Adipocyte (in vitro differentiated cells): ENCODE results near the gene ZNG1A.
"Not testable (repeated sequence)": the region's sequence is repeated elsewhere in the genome, so short reads cannot be mapped to it uniquely, and the experiment has no call there.

Experiments
- DNase-seq: peaks from one replicate; pipeline ENCODE4 v3.0.0-alpha.2; 2015; ENCODE audit warnings: low read depth
- H3K27me3 ChIP-seq: replicated peaks from 2 replicates; pipeline ENCODE4 v1.7.0; 2013; ENCODE audit warnings: mild to moderate bottlenecking, low read length, moderate library complexity; ENCODE audit not compliant: control insufficient read depth, insufficient read depth
- H3K36me3 ChIP-seq: 2 replicates; pipeline ENCODE4 v1.7.0; 2013; ENCODE audit warnings: low read length, mild to moderate bottlenecking, moderate library complexity; ENCODE audit not compliant: control insufficient read depth, insufficient read depth, severe bottlenecking
- H3K4me1 ChIP-seq: 2 replicates; pipeline ENCODE4 v1.7.0; 2013; ENCODE audit warnings: mild to moderate bottlenecking, low read length, moderate library complexity; ENCODE audit not compliant: control insufficient read depth, insufficient read depth
- H3K4me3 ChIP-seq: 2 replicates; pipeline ENCODE4 v1.7.0; 2013; ENCODE audit warnings: mild to moderate bottlenecking, low read length, moderate library complexity
- H3K9ac ChIP-seq: 2 replicates; pipeline ENCODE4 v1.7.0; 2013; ENCODE audit warnings: mild to moderate bottlenecking, low read length, moderate library complexity
- H3K9me3 ChIP-seq: 2 replicates; pipeline ENCODE4 v1.7.0; 2013; ENCODE audit warnings: mild to moderate bottlenecking, low read length, moderate library complexity; ENCODE audit not compliant: control insufficient read depth

Gene ZNG1A

DNA sequence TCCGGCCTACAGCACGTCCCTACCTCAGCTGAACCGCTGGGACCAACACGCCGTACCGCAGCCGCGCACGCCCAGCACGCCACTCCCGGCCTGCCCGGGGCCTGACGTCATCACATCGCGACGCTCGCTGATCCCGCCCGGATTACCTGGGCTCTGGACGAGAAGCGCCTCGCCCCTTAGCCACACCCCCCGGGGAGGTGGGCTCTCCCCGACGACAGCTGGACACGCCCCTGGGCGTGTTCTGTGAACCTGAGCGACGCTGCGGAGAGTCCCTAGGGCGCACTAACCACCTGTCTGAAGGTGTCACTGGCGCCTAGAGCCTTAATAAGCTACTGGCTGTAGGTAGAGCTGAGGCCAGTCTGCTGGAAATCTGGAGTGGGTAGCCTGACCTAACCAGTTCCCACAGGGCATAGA, at the start of gene ZNG1A:
Gene ZNG1A (minus strand): TSS at position 87 of the 414 bp plus-strand sequence. CDS start 87 bp downstream, outside the sequence.
- H3K36me3 ChIP-seq, H3K9ac ChIP-seq, H3K27me3 ChIP-seq, H3K4me1 ChIP-seq, DNase-seq, H3K9me3 ChIP-seq: not testable (repeated sequence)
- H3K4me3 ChIP-seq = peak within 1 kb of the TSS; percentile 70

DNA sequence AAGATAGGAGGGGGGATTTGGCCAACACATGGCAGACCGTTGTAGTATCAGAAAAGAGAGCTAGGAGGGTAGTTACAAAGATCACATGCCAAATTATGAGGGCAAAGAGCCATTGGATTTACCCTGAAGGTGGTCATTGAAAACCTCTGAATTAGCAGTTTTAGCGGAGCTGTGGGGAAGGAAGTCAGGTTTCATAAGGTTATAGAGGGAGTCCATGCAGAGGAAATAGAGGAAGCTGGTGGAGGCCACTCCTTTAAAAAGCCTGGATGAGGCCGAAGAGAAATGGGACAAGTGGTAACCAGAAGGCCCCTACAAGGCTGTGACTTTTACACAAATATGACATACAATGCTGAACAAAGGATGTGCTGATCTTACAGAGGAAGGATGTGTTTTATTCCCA, 49.0 kb upstream of the ZNG1A start:
- H3K9me3 ChIP-seq = peaks cover 6% of the 10 kb centered on the region
- no peak for DNase-seq
- no peaks in the 10 kb centered on the region for H3K36me3 ChIP-seq
- H3K4me1 ChIP-seq = no peaks in the 10 kb centered on the region
- no peaks in the 10 kb centered on the region for H3K27me3 ChIP-seq
- H3K4me3 ChIP-seq = no peak overlapping the region
- H3K9ac ChIP-seq = no peak overlapping the region

DNA sequence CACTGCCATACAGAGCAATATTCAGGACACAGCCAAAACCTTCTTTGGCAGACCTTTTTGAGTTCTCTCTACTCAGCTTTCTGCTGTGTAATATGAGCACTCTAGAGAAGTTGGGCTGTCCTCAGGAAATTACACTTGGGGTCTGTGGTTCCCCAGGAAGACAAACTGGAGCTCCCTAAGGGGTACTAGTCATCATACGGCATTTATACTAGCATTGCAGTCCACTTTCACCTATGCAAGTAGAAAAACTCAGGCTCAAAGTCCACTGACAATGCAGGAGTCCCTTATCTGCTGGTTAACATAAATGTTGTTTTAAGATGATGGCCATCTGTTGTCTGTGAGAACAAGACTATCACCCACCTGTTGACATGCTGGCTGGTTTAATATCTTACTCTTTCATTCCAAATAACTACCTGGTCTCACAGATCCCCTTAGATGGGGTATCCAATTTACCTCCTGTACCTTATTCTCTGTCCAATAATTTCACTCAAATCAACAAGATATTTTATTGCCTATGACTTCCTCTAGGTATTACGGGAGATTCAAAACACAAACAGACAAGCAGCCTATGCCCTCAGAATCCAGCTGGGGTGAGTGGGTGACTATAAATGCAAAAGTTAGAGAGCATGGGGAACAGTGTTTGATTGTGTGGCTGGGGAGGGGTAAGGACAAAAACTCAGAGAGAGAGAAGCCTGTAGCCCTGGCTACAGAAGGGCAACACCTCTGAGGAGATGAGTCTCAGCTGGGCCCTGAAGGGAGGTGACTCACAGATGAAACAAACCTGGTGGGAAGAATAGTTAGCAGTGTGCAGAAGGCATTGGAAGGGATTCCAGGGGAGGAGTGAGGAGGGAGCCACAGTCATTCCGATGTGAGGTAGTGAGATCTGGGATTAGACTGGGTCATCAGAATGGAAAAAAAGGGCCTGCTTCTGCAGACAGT, 46.0 kb upstream of the ZNG1A start:
- Histone ChIP-seq H3K9me3 (peaks cover 6% of the 10 kb centered on the region), H3K9ac (no peak overlapping the region), H3K36me3 (no peaks in the 10 kb centered on the region), H3K4me1 (peaks cover 10% of the 10 kb centered on the region), H3K4me3 (no peak overlapping the region), H3K27me3 (no peaks in the 10 kb centered on the region)
- DNase-seq = no peak

DNA sequence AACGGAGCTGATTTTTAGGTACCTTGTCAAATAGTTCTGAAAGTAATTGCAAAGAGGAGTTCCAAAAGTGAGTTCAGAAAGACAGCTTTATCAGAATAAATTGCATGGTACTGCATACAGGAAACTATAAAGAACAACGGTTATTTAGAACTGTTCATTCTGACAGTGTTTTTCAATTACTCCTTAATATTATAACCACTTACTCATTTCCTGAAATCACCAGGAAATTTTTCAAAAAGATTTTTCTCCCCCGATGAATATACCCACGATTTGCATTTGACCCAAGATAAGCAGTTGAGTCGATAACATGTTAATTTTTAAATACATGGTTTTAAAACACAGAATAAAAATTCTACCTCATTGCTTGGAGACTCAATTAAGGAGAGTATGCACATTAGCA, 45.2 kb upstream of the ZNG1A start:
- H3K9me3 ChIP-seq = peaks cover 5% of the 10 kb centered on the region
- no peaks in the 10 kb centered on the region for H3K27me3 ChIP-seq
- no peak overlapping the region for H3K9ac ChIP-seq
- DNase-seq = no peak
- peaks cover 16% of the 10 kb centered on the region for H3K4me1 ChIP-seq
- H3K4me3 ChIP-seq = no peak overlapping the region
- no peaks in the 10 kb centered on the region for H3K36me3 ChIP-seq

DNA sequence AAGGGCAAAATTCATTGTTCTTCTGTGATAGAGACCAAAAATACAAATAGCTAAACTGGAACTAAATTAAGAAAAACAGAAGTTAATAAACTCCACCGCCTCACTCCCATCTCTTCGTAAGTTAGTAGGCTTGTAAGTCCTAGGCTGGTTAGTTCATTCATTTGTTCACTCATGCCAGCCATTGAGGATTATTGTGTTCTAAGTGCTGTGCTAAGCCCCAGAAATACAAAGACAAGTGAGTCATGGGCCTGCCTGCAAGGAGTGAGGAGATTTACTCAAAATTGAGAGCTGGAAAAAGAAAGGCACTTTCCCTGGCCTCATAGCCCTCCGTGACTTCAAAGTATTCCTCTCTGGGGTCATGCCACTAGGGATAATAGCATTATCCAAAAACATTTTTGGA, 44.3 kb upstream of the ZNG1A start:
- Histone ChIP-seq H3K4me3 (no peak overlapping the region), H3K36me3 (no peaks in the 10 kb centered on the region), H3K9me3 (no peaks in the 10 kb centered on the region), H3K9ac (no peak overlapping the region), H3K27me3 (no peaks in the 10 kb centered on the region), H3K4me1 (peaks cover 16% of the 10 kb centered on the region)
- DNase-seq = no peak

DNA sequence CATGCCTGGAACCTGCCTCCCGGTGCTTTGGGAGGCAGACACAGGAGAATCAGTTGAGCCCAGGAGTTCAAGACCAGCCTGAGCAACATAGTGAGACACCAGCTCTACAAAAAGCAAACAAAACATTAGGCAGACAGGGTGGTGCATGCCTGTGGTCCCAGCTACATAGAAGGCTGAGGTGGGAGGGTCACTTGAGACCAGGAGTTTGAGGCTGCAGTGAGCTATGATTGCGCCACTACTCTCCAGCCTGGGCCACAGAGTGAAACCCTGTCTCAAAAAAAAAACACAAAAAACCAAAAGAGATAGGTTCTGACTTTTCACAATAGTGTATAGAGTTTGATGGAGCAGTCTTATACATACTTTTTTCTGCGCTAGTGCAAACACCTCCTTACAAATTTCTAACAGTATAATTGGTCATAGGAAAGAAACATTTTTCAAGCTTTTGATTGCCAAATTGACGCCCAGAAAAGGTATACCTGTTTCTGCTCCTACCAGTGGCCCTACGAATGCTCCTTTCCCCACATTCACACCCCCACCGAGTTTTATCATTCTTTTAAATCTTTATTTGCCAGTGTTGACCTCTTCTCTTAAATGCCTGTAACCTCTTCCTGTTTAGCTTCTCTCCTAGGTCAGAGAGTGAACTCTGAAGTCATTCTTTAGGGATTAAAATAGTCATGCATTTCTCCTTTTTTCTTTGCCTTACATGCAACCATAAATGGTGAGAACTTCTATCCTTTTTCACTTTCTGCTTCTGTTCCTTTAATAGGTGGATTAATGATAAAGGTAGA, 43.3 kb upstream of the ZNG1A start:
- Histone ChIP-seq H3K27me3 (peaks cover 1% of the 10 kb centered on the region), H3K9ac (no peak overlapping the region), H3K9me3 (no peaks in the 10 kb centered on the region), H3K4me1 (peaks cover 16% of the 10 kb centered on the region), H3K4me3 (no peak overlapping the region), H3K36me3 (no peaks in the 10 kb centered on the region)
- no peak for DNase-seq

DNA sequence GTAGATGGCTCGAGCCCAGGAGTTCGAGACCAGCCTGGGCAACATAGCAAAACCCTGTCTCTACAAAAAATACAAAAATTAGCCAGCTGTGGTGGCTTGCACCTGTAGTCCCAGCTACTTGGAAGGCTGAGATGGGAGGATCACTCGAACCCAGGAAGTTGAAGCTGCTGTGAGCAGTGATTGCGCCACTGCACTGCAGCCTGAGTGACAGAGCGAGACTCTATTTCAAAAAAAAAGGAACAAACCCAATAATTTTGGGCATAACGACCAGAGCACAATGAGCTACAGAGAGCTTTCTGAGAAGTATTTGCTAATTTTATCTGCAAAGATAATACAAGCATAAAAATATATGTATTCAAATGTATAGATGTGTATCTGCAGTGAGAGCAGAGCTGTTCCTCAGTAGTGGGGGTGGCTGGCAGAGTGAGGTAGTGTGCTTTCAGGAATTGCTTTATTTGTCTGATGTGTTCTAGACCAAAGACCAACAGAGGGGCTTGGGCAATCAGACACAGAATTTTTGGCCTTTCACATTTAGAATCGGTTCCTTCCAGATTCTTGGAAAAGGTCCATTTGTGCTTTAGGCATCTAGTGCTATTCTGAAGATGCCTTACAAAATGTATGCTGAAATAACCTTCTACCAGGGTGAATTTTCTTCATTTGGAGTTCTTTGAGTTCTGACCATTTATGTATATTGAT, 41.0 kb upstream of the ZNG1A start:
- Histone ChIP-seq H3K36me3 (no peaks in the 10 kb centered on the region), H3K27me3 (peaks cover 20% of the 10 kb centered on the region), H3K4me3 (no peak overlapping the region), H3K9me3 (no peaks in the 10 kb centered on the region), H3K9ac (peak overlapping the region; percentile 4), H3K4me1 (peaks cover 20% of the 10 kb centered on the region)
- no peak for DNase-seq

DNA sequence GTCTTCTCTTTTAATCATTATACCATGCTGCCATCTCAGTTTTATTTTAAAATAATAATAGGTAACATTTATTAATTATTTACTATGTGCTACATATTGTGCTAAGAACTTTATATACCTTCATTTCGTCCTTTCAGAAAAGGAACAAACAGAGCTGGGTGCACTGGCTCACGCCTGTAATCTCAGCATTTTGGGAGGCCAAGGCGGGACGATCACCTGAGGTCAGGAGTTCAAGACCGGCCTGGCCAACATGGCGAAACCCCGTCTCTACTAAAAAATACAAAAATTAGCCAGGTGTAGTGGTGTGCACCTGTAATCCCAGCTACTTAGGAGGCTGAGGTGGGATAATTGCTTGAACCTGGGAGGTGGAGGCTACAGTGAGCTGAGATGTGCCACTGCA, 40.2 kb upstream of the ZNG1A start:
- not testable (repeated sequence) for H3K9ac ChIP-seq, H3K9me3 ChIP-seq, DNase-seq, H3K4me3 ChIP-seq, H3K36me3 ChIP-seq
- Histone ChIP-seq H3K4me1 (peaks cover 20% of the 10 kb centered on the region), H3K27me3 (peaks cover 20% of the 10 kb centered on the region)

DNA sequence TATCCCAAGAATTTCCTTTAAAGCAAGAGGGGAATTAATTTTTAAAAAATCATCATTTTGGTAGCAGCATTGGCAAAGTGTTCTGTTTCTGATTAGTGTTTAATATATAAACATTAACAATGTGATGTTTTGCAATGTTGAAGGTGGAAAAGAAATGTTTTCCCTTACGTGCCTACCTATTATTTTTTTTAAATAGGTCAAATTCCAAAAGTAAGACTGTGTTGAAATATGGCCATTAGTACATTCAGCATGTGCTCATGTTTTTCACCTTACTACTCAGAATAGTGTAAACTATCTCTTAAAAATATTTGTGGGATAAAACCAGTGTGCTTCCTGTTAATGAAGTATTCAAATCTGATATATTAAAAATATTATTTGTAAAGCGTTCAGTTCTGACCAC, 39.1 kb upstream of the ZNG1A start:
- DNase-seq = no peak
- H3K27me3 ChIP-seq = peaks cover 20% of the 10 kb centered on the region
- no peak overlapping the region for H3K4me3 ChIP-seq
- H3K4me1 ChIP-seq = peaks cover 20% of the 10 kb centered on the region
- no peaks in the 10 kb centered on the region for H3K9me3 ChIP-seq
- no peaks in the 10 kb centered on the region for H3K36me3 ChIP-seq
- no peak overlapping the region for H3K9ac ChIP-seq

DNA sequence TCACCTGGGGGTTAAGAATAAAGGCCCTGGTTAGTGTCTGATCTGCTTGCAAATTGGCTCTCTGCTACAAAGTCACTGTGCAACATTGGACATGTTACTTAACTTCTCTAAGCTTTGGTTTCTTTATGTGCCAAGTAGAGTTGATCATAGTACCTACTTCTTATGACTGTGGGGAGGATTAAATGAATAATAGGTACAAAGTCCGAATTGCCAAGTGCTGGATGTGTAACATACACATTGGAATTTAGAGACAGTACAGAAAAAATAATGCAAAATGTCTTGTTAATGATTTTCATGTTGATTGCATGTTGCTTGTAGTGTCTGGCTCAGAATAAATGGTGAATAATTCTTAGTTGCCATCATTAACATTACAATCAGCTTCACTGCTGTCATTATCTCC, 38.0 kb upstream of the ZNG1A start:
- H3K4me3 ChIP-seq = no peak overlapping the region
- H3K4me1 ChIP-seq = peaks cover 15% of the 10 kb centered on the region
- no peak overlapping the region for H3K9ac ChIP-seq
- no peaks in the 10 kb centered on the region for H3K36me3 ChIP-seq
- peaks cover 20% of the 10 kb centered on the region for H3K27me3 ChIP-seq
- DNase-seq = no peak
- H3K9me3 ChIP-seq = no peaks in the 10 kb centered on the region

DNA sequence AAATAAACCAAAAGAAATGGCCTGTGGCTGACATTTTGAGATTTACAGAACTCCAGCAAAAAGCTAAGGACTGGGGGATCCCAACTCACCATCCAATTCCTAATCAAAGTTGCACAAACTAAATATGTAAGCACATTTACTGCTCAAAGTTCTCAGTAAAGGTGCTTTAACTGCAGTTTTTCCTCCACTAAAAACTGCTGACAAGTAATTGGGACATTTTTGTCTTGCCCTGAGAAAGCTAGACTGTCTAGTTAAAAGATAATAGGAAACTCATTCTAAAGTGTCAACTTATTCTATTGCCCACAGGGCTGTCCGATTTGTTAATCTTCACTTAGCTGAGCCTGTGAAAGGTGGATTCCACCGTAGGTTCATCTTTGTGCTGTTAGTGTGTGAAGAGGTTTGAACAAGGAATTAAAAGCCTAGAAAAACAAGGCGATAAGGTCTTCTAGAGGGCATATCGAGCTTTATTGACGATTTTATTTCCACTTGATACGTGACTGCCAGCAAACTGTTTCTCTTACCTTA, 36.8 kb upstream of the ZNG1A start:
- peak overlapping the region; percentile 82 for H3K4me3 ChIP-seq
- H3K36me3 ChIP-seq = no peaks in the 10 kb centered on the region
- no peaks in the 10 kb centered on the region for H3K9me3 ChIP-seq
- peaks cover 24% of the 10 kb centered on the region for H3K4me1 ChIP-seq
- H3K27me3 ChIP-seq = peaks cover 20% of the 10 kb centered on the region
- peak overlapping the region; percentile 77 for H3K9ac ChIP-seq
- no peak for DNase-seq
